Transverse colon (tissue), 4 donors: ENCODE results near the gene OR2A25. TPM values are rescaled to one million over a fixed set of nuclear protein-coding genes. Genes with fewer than 3 reads are reported as not detected.

ENCODE experiments used
- DNase-seq: peaks from one replicate; pipeline ENCODE4 v3.0.0-alpha.2; 2019
- H3K27ac ChIP-seq, 4 donors: fragments of 200-600 bp; sonication (generic); 2 replicates each; pipeline ENCODE4 v1.5.1; 2016 to 2018; ENCODE audit warnings: inconsistent platforms in 4 of 4
- H3K27me3 ChIP-seq: fragments of 200-600 bp; sonication (generic); 2 replicates; pipeline ENCODE4 v1.5.1; 2017; ENCODE audit warnings: inconsistent platforms
- H3K36me3 ChIP-seq, 4 donors: fragments of 200-600 bp; sonication (generic); 2 replicates each; pipeline ENCODE4 v1.5.1; 2017 to 2019; ENCODE audit warnings: inconsistent platforms in 4 of 4
- H3K4me1 ChIP-seq, 4 donors: fragments of 200-600 bp; sonication (generic); 2 replicates each; pipeline ENCODE4 v1.5.1; 2017 to 2020; ENCODE audit warnings: inconsistent platforms in 4 of 4
- H3K4me3 ChIP-seq, 4 donors: fragments of 200-600 bp; sonication (generic); 1 replicate in 1 of 4; 2 replicates in 3 of 4; pipeline versions ENCODE4 v1.5.1 to v1.6.1; 2017 to 2019; ENCODE audit warnings: inconsistent platforms in 4 of 4
- H3K9me3 ChIP-seq, 2 donors: fragments of 200-600 bp; sonication (generic); 2 replicates each; pipeline ENCODE4 v1.5.1; 2017 to 2019; ENCODE audit warnings: inconsistent platforms in 2 of 2
- CTCF ChIP-seq, 5 experiments: fragments of 200-600 bp in 3 of 5; fragments of 450-650 bp in 2 of 5; sonication (generic) in 3 of 5; IDR thresholded peaks; 1 replicate in 2 of 5; 2 replicates in 3 of 5; pipeline ENCODE4 v1.5.1; 2016 to 2017; ENCODE audit warnings: antibody characterized with exemption in 5 of 5, inconsistent platforms in 3 of 5, mild to moderate bottlenecking in 2 of 5, moderate library complexity in 1 of 5
- EP300 ChIP-seq: sonication (generic); formaldehyde crosslinking; IDR thresholded peaks from one replicate; pipeline ENCODE4 v1.6.1; 2017; ENCODE audit warnings: antibody characterized with exemption, low read depth
- POLR2A ChIP-seq: fragments of 450-650 bp; IDR thresholded peaks from one replicate; pipeline ENCODE4 v1.6.1; 2016; ENCODE audit warnings: antibody characterized with exemption, mild to moderate bottlenecking, moderate library complexity
- POLR2AphosphoS5 ChIP-seq, 3 donors: sonication (generic); formaldehyde crosslinking; IDR thresholded peaks; one replicate each; pipeline ENCODE4 v1.6.1; 2016; ENCODE audit warnings: antibody characterized with exemption in 3 of 3
- WGBS, 2 donors: methylation state at CpG; one replicate each; pipeline ENCODE4 v1.1.5; 2018; ENCODE audit warnings: low coverage in 1 of 2; 5-methylcytosine and 5-hydroxymethylcytosine counted together
- in situ Hi-C, 4 donors: fragments of 200-750 bp; cut with MboI; loops; one replicate each; pipeline versions ENCODE4 v1.15.0 to v1.15.1; 2017; ENCODE audit warnings: low sequenced_read_pairs in 3 of 4, low pct_ligation_motif_present in 1 of 4, low pct_unique_long_range_greater_than_20kb in 1 of 4
- intact Hi-C: fragments of 100-400 bp; cut with DNase I; formaldehyde crosslinking; loops from one replicate; pipeline ENCODE4 v1.15.1; 2023; ENCODE audit warnings: low total_unique reads
- total RNA-seq, 4 donors: library from RNA; depleted of rRNA; stranded (reverse); fragments of >200 nt; gene quantifications; one replicate each; pipeline ENCODE4 v1.1.0, GENCODE V29; 2016

OR2A25 gene
- total RNA-seq, 4 donors from 2014 or later: not detected

- no peaks in the 10 kb centered on the region for H3K36me3 ChIP-seq
- intact Hi-C loops (no loop called here), in situ Hi-C loops (no loop called here)
- no peak for DNase-seq
- H3K27ac ChIP-seq: no peak overlapping the region
- TF ChIP-seq POLR2A (no peak), EP300 (no peak), CTCF (IDR thresholded peaks at IDR 0.05) (no peak), POLR2AphosphoS5 (IDR thresholded peaks at IDR 0.05) (no peak)
- 54 to 85% methylated on average over 1 of the region's 1 CpG for WGBS, 2 donors
- peaks cover 0 to 3% of the 10 kb centered on the region in 2 donors for H3K9me3 ChIP-seq
- H3K4me1 ChIP-seq: no peaks in the 10 kb centered on the region
- no peaks in the 10 kb centered on the region for H3K27me3 ChIP-seq
- no peak overlapping the region for H3K4me3 ChIP-seq
Observed at GRCh38 chr7:144087230-144087629, 17.6 kb downstream of the OR2A25 start.

- H3K27me3 ChIP-seq: no peaks in the 10 kb centered on the region
- no peaks in the 10 kb centered on the region for H3K36me3 ChIP-seq
- no peak overlapping the region for H3K27ac ChIP-seq
- TF ChIP-seq POLR2AphosphoS5 (IDR thresholded peaks at IDR 0.05) (no peak), CTCF (IDR thresholded peaks at IDR 0.05) (no peak), POLR2A (no peak), EP300 (no peak)
- 83 to 87% methylated on average over 2 to 3 of the region's 3 CpGs for WGBS, 2 donors
- no peak for DNase-seq
- H3K9me3 ChIP-seq: peaks cover 0 to 3% of the 10 kb centered on the region in 2 donors
- no peak overlapping the region for H3K4me3 ChIP-seq
- H3K4me1 ChIP-seq: no peaks in the 10 kb centered on the region
- intact Hi-C loops: no loop called here
- in situ Hi-C loops: no loop called here
Observed at GRCh38 chr7:144090667-144091066, 21.1 kb downstream of the OR2A25 start.

GRCh38 chr7:144098776-144099175 lies 29.2 kb downstream of the OR2A25 start:
- Histone ChIP-seq H3K4me3 (no peak overlapping the region), H3K4me1 (no peaks in the 10 kb centered on the region), H3K27ac (no peak overlapping the region), H3K36me3 (no peaks in the 10 kb centered on the region), H3K9me3 (no peaks in the 10 kb centered on the region), H3K27me3 (no peaks in the 10 kb centered on the region)
- intact Hi-C loops (no loop called here), in situ Hi-C loops (no loop called here)
- no peak for DNase-seq
- TF ChIP-seq CTCF (IDR thresholded peaks at IDR 0.05): no peak
- no peak for TF ChIP-seq EP300
- no peak for TF ChIP-seq POLR2A
- no peak for TF ChIP-seq POLR2AphosphoS5 (IDR thresholded peaks at IDR 0.05)

- Histone ChIP-seq H3K27me3 (no peaks in the 10 kb centered on the region), H3K4me1 (no peaks in the 10 kb centered on the region), H3K27ac (no peak overlapping the region), H3K9me3 (no peaks in the 10 kb centered on the region), H3K4me3 (no peak overlapping the region), H3K36me3 (no peaks in the 10 kb centered on the region)
- in situ Hi-C loops (no loop called here), intact Hi-C loops (no loop called here)
- 49 to 51% methylated on average over 3 of the region's 3 CpGs for WGBS, 2 donors
- TF ChIP-seq POLR2A: no peak
- DNase-seq: no peak
Observed at GRCh38 chr7:144100607-144101006, 31.0 kb downstream of the OR2A25 start.

GRCh38 chr7:144102041-144102440 lies 32.4 kb downstream of the OR2A25 start:
- TF ChIP-seq EP300 (no peak), POLR2A (no peak), POLR2AphosphoS5 (IDR thresholded peaks at IDR 0.05) (no peak), CTCF (IDR thresholded peaks at IDR 0.05) (no peak)
- H3K36me3 ChIP-seq: no peaks in the 10 kb centered on the region
- H3K27ac ChIP-seq: no peak overlapping the region
- DNase-seq: no peak
- no peaks in the 10 kb centered on the region for H3K27me3 ChIP-seq
- intact Hi-C loops: no loop called here
- no peak overlapping the region for H3K4me3 ChIP-seq
- in situ Hi-C loops: no loop called here
- no peaks in the 10 kb centered on the region for H3K4me1 ChIP-seq
- no peaks in the 10 kb centered on the region for H3K9me3 ChIP-seq
